Measurements from ENCODE around the gene ZFHX2.
"Not testable (repeated sequence)": the region's sequence is repeated elsewhere in the genome, so short reads cannot be mapped to it uniquely, and the experiment has no call there.

The ZFHX2 gene

GRCh38 chr14:23540141-23540469, 11.5 kb downstream of the ZFHX2 start:
- Mint-ChIP-seq H3K27me3 (no peaks in the 10 kb centered on the region), H3K9me3 (no peaks in the 10 kb centered on the region), H3K4me1 (no peaks in the 10 kb centered on the region), H3K4me3 (no peak overlapping the region), H3K27ac (no peak overlapping the region)
- ATAC-seq, result no peak
- DNase-seq, result no peak

GRCh38 chr14:23539248-23540140, 12.1 kb downstream of the ZFHX2 start:
- peak in 1 of 2 donors; percentile 29 for DNase-seq
- H3K4me1 Mint-ChIP-seq, result no peaks in the 10 kb centered on the region
- no peaks in the 10 kb centered on the region for H3K9me3 Mint-ChIP-seq
- H3K27ac Mint-ChIP-seq, result no peak overlapping the region
- peak; percentile 63 for ATAC-seq
- no peaks in the 10 kb centered on the region for H3K27me3 Mint-ChIP-seq
- H3K4me3 Mint-ChIP-seq, result no peak overlapping the region

GRCh38 chr14:23538785-23539184, 12.8 kb downstream of the ZFHX2 start:
- H3K9me3 Mint-ChIP-seq, result no peaks in the 10 kb centered on the region
- H3K4me3 Mint-ChIP-seq, result no peak overlapping the region
- H3K4me1 Mint-ChIP-seq, result no peaks in the 10 kb centered on the region
- no peak for ATAC-seq
- no peaks in the 10 kb centered on the region for H3K27me3 Mint-ChIP-seq
- DNase-seq, result no peak
- no peak overlapping the region for H3K27ac Mint-ChIP-seq

GRCh38 chr14:23538050-23538718, 13.4 kb downstream of the ZFHX2 start:
- Mint-ChIP-seq H3K4me3 (no peak overlapping the region), H3K27ac (no peak overlapping the region), H3K27me3 (no peaks in the 10 kb centered on the region), H3K9me3 (no peaks in the 10 kb centered on the region), H3K4me1 (no peaks in the 10 kb centered on the region)
- no peak for DNase-seq
- ATAC-seq, result no peak

- DNase-seq (no peak), ATAC-seq (no peak)
- Mint-ChIP-seq H3K4me3 (no peak overlapping the region), H3K27me3 (no peaks in the 10 kb centered on the region), H3K9me3 (no peaks in the 10 kb centered on the region), H3K27ac (no peak overlapping the region), H3K4me1 (no peaks in the 10 kb centered on the region)
These were observed 14.1 kb downstream of the ZFHX2 start for GRCh38 chr14:23537351-23538049.

GRCh38 chr14:23536906-23537305, 14.7 kb downstream of the ZFHX2 start:
- not testable (repeated sequence) for H3K9me3 Mint-ChIP-seq, H3K27ac Mint-ChIP-seq, H3K27me3 Mint-ChIP-seq, H3K4me3 Mint-ChIP-seq, H3K4me1 Mint-ChIP-seq, DNase-seq, ATAC-seq

GRCh38 chr14:23536494-23536893, 15.1 kb downstream of the ZFHX2 start:
- Mint-ChIP-seq H3K9me3 (no peaks in the 10 kb centered on the region), H3K4me1 (no peaks in the 10 kb centered on the region), H3K4me3 (no peak overlapping the region), H3K27ac (no peak overlapping the region), H3K27me3 (no peaks in the 10 kb centered on the region)
- DNase-seq (no peak), ATAC-seq (no peak)

- ATAC-seq (no peak), DNase-seq (no peak)
- Mint-ChIP-seq H3K27me3 (no peaks in the 10 kb centered on the region), H3K4me1 (no peaks in the 10 kb centered on the region), H3K9me3 (no peaks in the 10 kb centered on the region), H3K27ac (no peak overlapping the region), H3K4me3 (no peak overlapping the region)
These were observed 15.6 kb downstream of the ZFHX2 start for GRCh38 chr14:23535943-23536342.

GRCh38 chr14:23533652-23534435, 17.7 kb downstream of the ZFHX2 start:
- no peak overlapping the region for H3K27ac Mint-ChIP-seq

GRCh38 chr14:23532658-23533057, 18.9 kb downstream of the ZFHX2 start:
- DNase-seq (no peak), ATAC-seq (no peak)
- Mint-ChIP-seq H3K27me3 (no peaks in the 10 kb centered on the region), H3K9me3 (no peaks in the 10 kb centered on the region), H3K27ac (peak overlapping the region in 1 of 2 donors; percentile 74), H3K4me1 (no peaks in the 10 kb centered on the region), H3K4me3 (no peak overlapping the region)

More at GRCh38 chr14:23533652-23534435, 17.7 kb downstream of the ZFHX2 start:
- no peak for DNase-seq
- Mint-ChIP-seq H3K4me3 (no peak overlapping the region), H3K27me3 (no peaks in the 10 kb centered on the region), H3K4me1 (no peaks in the 10 kb centered on the region), H3K9me3 (no peaks in the 10 kb centered on the region)
- no peak for ATAC-seq

- H3K4me1 Mint-ChIP-seq, result no peaks in the 10 kb centered on the region
- DNase-seq (no peak), ATAC-seq (no peak)
- no peak overlapping the region for H3K4me3 Mint-ChIP-seq
- peak overlapping the region in 1 of 2 donors; percentile 65 for H3K27ac Mint-ChIP-seq
- H3K9me3 Mint-ChIP-seq, result no peaks in the 10 kb centered on the region
- H3K27me3 Mint-ChIP-seq, result no peaks in the 10 kb centered on the region
These were observed 20.2 kb downstream of the ZFHX2 start for GRCh38 chr14:23531391-23531790.

GRCh38 chr14:23530375-23531055, 21.1 kb downstream of the ZFHX2 start:
- H3K27ac Mint-ChIP-seq, result no peak overlapping the region
- no peaks in the 10 kb centered on the region for H3K27me3 Mint-ChIP-seq
- DNase-seq (no peak), ATAC-seq (no peak)
- H3K4me1 Mint-ChIP-seq, result no peaks in the 10 kb centered on the region
- no peak overlapping the region for H3K4me3 Mint-ChIP-seq
- no peaks in the 10 kb centered on the region for H3K9me3 Mint-ChIP-seq

- H3K4me3 Mint-ChIP-seq, result no peak overlapping the region
These were observed 22.5 kb downstream of the ZFHX2 start for GRCh38 chr14:23529016-23529415.

GRCh38 chr14:23528555-23528954, 23.0 kb downstream of the ZFHX2 start:
- no peak for DNase-seq
- Mint-ChIP-seq H3K9me3 (no peaks in the 10 kb centered on the region), H3K4me1 (no peaks in the 10 kb centered on the region), H3K27ac (peak overlapping the region; percentile 68 to 84), H3K4me3 (no peak overlapping the region), H3K27me3 (no peaks in the 10 kb centered on the region)
- no peak for ATAC-seq

More at GRCh38 chr14:23529016-23529415, 22.5 kb downstream of the ZFHX2 start:
- Mint-ChIP-seq H3K9me3 (no peaks in the 10 kb centered on the region), H3K27me3 (no peaks in the 10 kb centered on the region), H3K27ac (no peak overlapping the region), H3K4me1 (no peaks in the 10 kb centered on the region)
- DNase-seq, result no peak
- ATAC-seq, result no peak

- DNase-seq (no peak), ATAC-seq (no peak)
- no peaks in the 10 kb centered on the region for H3K4me1 Mint-ChIP-seq
- no peaks in the 10 kb centered on the region for H3K27me3 Mint-ChIP-seq
- H3K9me3 Mint-ChIP-seq, result no peaks in the 10 kb centered on the region
- H3K4me3 Mint-ChIP-seq, result no peak overlapping the region
- no peak overlapping the region for H3K27ac Mint-ChIP-seq
These were observed 26.0 kb downstream of the ZFHX2 start for GRCh38 chr14:23525611-23526010.

Measured in stimulated activated naive CD8-positive, alpha-beta T cell treated with anti-CD3 and anti-CD28 coated beads, Interleukin-15, amount 100 ng/mL, for 72 hours (primary cell).